Glutamatergic neuron (in vitro differentiated cells): ENCODE data around the gene SLC66A3. TPM values are rescaled to one million over a fixed set of nuclear protein-coding genes. Genes with fewer than 3 reads are reported as not detected.

Experiments
- DNase-seq: peaks from one replicate; pipeline ENCODE4 v3.0.0; 2022
- H3K27ac Mint-ChIP-seq: one replicate; pipeline ENCODE4 v1.8.0; 2020; ENCODE audit warnings: mild to moderate bottlenecking, mixed read lengths, inconsistent platforms; ENCODE audit not compliant: unreplicated experiment
- H3K27me3 Mint-ChIP-seq: one replicate; pipeline ENCODE4 v1.8.0; 2020; ENCODE audit warnings: mild to moderate bottlenecking, moderate library complexity, mixed read lengths, inconsistent platforms; ENCODE audit not compliant: unreplicated experiment
- H3K36me3 Mint-ChIP-seq: one replicate; pipeline ENCODE4 v1.8.0; 2020; ENCODE audit warnings: mild to moderate bottlenecking, mixed read lengths, inconsistent platforms; ENCODE audit not compliant: unreplicated experiment
- H3K4me1 Mint-ChIP-seq: one replicate; pipeline ENCODE4 v1.8.0; 2020; ENCODE audit warnings: mild to moderate bottlenecking, low read depth, mixed read lengths, inconsistent platforms; ENCODE audit not compliant: unreplicated experiment
- H3K4me3 Mint-ChIP-seq: one replicate; pipeline ENCODE4 v1.8.0; 2020; ENCODE audit warnings: mild to moderate bottlenecking, mixed read lengths, inconsistent platforms; ENCODE audit not compliant: unreplicated experiment
- H3K9me3 Mint-ChIP-seq: one replicate; pipeline ENCODE4 v1.8.0; 2020; ENCODE audit warnings: mild to moderate bottlenecking, moderate library complexity, mixed read lengths, inconsistent platforms; ENCODE audit not compliant: unreplicated experiment
- total RNA-seq: library from RNA; stranded (reverse); fragmentation: NEBNext Ultra II Directional; extraction: Animal tissue kit (Norgen Biotek cat#: 25700); gene quantifications from one replicate; pipeline ENCODE4 v1.2.1, GENCODE V29; 2021; ENCODE audit not compliant: unreplicated experiment
- TF ChIP-seq, protein P1 (sequence below): fragments of 200-600 bp; sonication (generic); IDR thresholded peaks from one replicate; pipeline ENCODE4 v1.5.0; 2021; ENCODE audit not compliant: partially characterized antibody, unreplicated experiment

Gene SLC66A3
- total RNA-seq, 1 donor from 2014 or later, result 10.9 TPM

DNA sequence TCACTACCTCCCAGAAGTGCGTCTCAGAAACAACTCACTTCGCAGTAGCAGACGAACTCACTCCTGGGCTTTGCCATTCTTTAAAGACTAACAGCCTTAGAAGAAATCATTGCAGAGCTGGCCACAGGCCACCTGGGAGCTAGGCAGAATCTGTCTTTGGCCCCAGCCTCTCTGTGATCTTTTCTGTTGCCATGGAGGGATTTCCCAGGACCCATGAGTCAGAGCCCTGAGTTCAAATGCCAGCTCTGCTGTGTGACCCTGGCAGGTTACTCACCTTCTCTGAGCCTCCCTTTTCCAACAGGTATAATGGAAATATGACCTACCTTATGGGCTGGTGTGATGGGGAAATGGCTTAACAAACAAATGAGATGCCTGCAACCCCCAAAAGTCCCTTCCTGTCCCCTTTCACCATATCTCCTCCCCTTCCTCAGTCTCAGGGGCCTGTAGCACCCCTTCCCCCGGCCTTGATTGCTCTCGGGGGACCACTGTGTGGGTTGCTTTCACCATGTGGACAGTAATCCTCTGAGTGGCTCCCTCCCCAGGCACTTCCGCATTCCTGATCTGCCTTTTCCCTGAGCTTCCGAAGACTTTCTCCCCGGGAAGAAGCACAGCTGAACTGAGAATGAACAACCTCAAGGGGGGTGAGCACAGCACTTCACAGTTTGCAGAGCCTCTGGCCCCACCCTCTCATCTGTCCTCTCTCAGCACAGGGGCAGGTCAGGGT lies 34.0 kb upstream of the SLC66A3 start:
- no peak for DNase-seq

DNA sequence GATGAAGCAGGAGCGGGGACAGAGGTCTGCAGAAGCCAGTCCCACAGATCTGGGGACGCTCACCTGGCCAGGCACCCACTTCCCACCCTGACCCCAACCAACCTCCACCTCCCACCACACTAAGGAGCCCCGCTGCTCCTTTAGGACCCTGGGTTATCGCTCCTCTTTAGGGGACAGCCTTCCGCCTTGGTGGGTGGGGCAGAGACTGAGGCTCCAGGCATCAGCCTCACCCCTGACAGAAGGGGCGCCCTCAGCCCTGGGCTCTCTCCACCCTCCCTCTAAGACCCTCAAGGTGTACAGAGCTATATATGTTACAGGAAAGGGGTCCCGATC lies 33.5 kb upstream of the SLC66A3 start:
- TF ChIP-seq, protein P1, sequence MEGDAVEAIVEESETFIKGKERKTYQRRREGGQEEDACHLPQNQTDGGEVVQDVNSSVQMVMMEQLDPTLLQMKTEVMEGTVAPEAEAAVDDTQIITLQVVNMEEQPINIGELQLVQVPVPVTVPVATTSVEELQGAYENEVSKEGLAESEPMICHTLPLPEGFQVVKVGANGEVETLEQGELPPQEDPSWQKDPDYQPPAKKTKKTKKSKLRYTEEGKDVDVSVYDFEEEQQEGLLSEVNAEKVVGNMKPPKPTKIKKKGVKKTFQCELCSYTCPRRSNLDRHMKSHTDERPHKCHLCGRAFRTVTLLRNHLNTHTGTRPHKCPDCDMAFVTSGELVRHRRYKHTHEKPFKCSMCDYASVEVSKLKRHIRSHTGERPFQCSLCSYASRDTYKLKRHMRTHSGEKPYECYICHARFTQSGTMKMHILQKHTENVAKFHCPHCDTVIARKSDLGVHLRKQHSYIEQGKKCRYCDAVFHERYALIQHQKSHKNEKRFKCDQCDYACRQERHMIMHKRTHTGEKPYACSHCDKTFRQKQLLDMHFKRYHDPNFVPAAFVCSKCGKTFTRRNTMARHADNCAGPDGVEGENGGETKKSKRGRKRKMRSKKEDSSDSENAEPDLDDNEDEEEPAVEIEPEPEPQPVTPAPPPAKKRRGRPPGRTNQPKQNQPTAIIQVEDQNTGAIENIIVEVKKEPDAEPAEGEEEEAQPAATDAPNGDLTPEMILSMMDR, result no peak
- Mint-ChIP-seq H3K27me3 (peaks cover 12% of the 10 kb centered on the region), H3K27ac (no peak overlapping the region), H3K9me3 (peaks cover 5% of the 10 kb centered on the region), H3K36me3 (peaks cover 3% of the 10 kb centered on the region), H3K4me1 (peaks cover 3% of the 10 kb centered on the region), H3K4me3 (no peak overlapping the region)
- no peak for DNase-seq

More for the DNA sequence above, 34.0 kb upstream of the SLC66A3 start:
- H3K4me3 Mint-ChIP-seq, result no peak overlapping the region
- TF ChIP-seq, protein P1, result no peak
- H3K27ac Mint-ChIP-seq, result no peak overlapping the region
- H3K4me1 Mint-ChIP-seq, result peaks cover 3% of the 10 kb centered on the region
- peaks cover 12% of the 10 kb centered on the region for H3K27me3 Mint-ChIP-seq
- H3K36me3 Mint-ChIP-seq, result peaks cover 3% of the 10 kb centered on the region
- H3K9me3 Mint-ChIP-seq, result peaks cover 5% of the 10 kb centered on the region

DNA sequence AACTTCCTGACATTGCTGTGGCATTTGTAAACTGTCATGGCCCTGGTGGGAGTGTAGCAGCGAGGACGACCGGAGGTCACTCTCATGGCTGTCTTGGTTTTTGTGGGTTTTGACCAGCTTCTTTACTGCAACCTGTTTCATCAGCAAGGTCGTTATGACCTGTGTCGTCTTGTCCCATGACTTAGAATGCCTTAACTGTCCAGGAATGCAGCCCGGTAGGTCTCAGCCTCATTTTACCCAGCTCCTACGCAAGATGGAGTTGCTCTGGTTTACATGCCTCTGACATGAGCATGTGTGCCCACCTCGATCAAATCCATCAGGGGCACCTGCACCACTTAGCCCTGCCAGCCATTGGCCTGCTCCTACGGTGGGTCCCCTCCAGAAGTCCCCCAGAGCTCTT lies 32.9 kb upstream of the SLC66A3 start:
- DNase-seq, result no peak
- H3K4me3 Mint-ChIP-seq, result no peak overlapping the region
- H3K9me3 Mint-ChIP-seq, result peaks cover 5% of the 10 kb centered on the region
- TF ChIP-seq, protein P1, result no peak
- peaks cover 3% of the 10 kb centered on the region for H3K36me3 Mint-ChIP-seq
- H3K27me3 Mint-ChIP-seq, result peaks cover 10% of the 10 kb centered on the region
- no peak overlapping the region for H3K27ac Mint-ChIP-seq
- H3K4me1 Mint-ChIP-seq, result peaks cover 3% of the 10 kb centered on the region

DNA sequence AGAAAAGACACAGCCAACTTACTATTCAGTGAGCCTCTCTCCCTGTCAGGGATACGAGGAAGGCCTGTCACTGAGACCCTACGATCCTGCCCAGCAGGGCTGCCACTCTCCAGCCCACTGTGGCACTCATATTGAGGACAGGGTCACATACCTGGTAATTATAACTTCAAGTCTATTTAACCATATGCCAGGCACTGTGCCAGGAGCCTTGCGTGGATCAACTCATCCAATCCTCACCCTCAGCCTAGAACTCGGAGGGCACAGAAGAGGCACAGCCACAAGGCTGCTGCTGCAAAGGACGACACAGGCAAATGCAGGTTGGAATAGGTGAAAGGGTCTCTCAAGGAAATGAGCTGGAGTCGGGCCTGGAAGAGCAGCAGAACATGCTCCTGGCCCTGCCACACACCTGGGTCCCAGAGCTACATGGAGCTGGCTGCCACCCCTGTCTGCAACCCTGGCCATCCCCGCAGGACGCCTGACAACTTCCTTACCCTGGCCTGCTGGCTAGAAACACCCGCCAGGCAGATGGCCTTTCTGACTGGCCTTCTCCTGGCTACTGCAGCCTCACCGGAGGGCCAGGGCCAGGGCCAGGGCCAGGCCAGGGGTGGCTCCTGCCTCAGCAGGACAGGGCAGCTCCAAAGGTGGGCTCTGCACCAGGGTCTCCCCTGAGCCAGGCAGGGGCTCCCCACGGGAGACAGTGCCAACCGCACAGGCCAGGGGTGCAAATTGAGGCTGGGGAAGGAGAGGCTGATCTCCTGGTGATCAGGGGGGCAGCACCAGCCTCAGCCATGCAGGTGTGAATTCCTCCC lies 32.1 kb upstream of the SLC66A3 start:
- no peak for DNase-seq
- Mint-ChIP-seq H3K4me1 (peaks cover 3% of the 10 kb centered on the region), H3K27ac (no peak overlapping the region), H3K27me3 (peaks cover 9% of the 10 kb centered on the region), H3K4me3 (no peak overlapping the region), H3K36me3 (peaks cover 3% of the 10 kb centered on the region), H3K9me3 (peaks cover 2% of the 10 kb centered on the region)
- TF ChIP-seq, protein P1, result no peak
